ENCODE data around the gene ITIH2.
"Not testable (repeated sequence)": the region's sequence is repeated elsewhere in the genome, so short reads cannot be mapped to it uniquely, and the experiment has no call there.

ITIH2 gene

GRCh38 chr10:7756360-7756992 is 53.4 kb downstream of the ITIH2 start:
- H3K4me3 ChIP-seq (ENCODE audit: low read length), result no peak overlapping the region
- no peak overlapping the region for H3K9ac ChIP-seq (ENCODE audit: low read depth, low read length)
- no peaks in the 10 kb centered on the region for H3K4me1 ChIP-seq (ENCODE audit: insufficient read depth, low read length)
- H3K36me3 ChIP-seq (ENCODE audit: insufficient read depth, low read depth, low read length), result peaks cover 86% of the 10 kb centered on the region
- no peak overlapping the region for H3K27ac ChIP-seq (ENCODE audit: low read length)
- H3K9me3 ChIP-seq (ENCODE audit: insufficient read depth, low read depth, low read length), result 0 out of 2 replicates have a peak, but pooled peaks cover 4% of the 10 kb centered on the region
- no peaks in the 10 kb centered on the region for H3K27me3 ChIP-seq (ENCODE audit: insufficient read depth, low read length)

DNA sequence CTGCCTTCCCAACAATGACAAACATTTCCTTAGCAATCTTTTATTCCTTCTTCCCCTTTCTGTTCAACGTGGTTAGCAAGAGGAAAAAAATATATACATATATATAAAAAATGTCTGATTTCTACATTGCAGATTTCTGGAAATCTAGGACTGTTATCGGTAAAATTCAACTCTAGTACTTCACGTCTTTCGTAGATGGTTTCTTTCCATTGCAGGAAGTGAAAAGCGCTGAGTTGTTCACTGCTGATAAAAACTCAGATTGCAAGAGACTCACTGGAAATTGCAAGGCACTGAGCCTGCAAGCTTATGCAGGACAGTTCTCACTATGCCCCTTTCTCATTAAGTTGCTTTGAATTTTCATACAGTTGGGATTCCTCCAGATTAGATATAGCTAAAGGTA is 60.8 kb downstream of the ITIH2 start:
- peaks cover 95% of the 10 kb centered on the region for H3K36me3 ChIP-seq (ENCODE audit: insufficient read depth, low read depth, low read length)

GRCh38 chr10:7766241-7766640 is 63.1 kb downstream of the ITIH2 start:
- H3K27ac ChIP-seq (ENCODE audit: low read length), result no peak overlapping the region
- no peak overlapping the region for H3K9ac ChIP-seq (ENCODE audit: low read depth, low read length)
- no peak overlapping the region for H3K4me3 ChIP-seq (ENCODE audit: low read length)
- H3K27me3 ChIP-seq (ENCODE audit: insufficient read depth, low read length), result no peaks in the 10 kb centered on the region
- H3K36me3 ChIP-seq (ENCODE audit: insufficient read depth, low read depth, low read length), result peaks cover 93% of the 10 kb centered on the region
- H3K9me3 ChIP-seq (ENCODE audit: insufficient read depth, low read depth, low read length), result no peaks in the 10 kb centered on the region
- H3K4me1 ChIP-seq (ENCODE audit: insufficient read depth, low read length), result no peaks in the 10 kb centered on the region

More for the DNA sequence above, 60.8 kb downstream of the ITIH2 start:
- Histone ChIP-seq H3K27me3 (ENCODE audit: insufficient read depth, low read length) (no peaks in the 10 kb centered on the region), H3K4me1 (ENCODE audit: insufficient read depth, low read length) (no peaks in the 10 kb centered on the region), H3K27ac (ENCODE audit: low read length) (no peak overlapping the region), H3K4me3 (ENCODE audit: low read length) (no peak overlapping the region), H3K9ac (ENCODE audit: low read depth, low read length) (no peak overlapping the region), H3K9me3 (ENCODE audit: insufficient read depth, low read depth, low read length) (no peaks in the 10 kb centered on the region)

DNA sequence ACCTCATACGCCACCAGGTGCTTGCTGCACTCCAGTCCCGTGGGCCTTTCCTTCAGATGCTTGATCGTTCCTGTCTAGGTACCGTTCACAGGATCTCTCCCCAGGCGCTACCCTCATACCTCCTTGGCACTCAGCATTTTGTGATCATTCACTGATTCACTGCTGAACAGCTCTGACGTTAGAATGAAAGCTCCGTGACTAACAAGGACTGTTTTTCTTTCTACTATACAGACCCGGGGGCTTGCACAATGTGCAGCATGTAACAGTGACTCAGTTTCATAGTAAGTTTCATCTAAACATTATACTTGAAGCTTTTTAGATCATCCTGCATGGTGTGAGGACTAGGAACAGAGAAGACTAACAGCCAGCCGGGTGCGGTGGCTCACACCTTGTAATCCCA is 64.1 kb downstream of the ITIH2 start:
- peaks cover 90% of the 10 kb centered on the region for H3K36me3 ChIP-seq (ENCODE audit: insufficient read depth, low read depth, low read length)

DNA sequence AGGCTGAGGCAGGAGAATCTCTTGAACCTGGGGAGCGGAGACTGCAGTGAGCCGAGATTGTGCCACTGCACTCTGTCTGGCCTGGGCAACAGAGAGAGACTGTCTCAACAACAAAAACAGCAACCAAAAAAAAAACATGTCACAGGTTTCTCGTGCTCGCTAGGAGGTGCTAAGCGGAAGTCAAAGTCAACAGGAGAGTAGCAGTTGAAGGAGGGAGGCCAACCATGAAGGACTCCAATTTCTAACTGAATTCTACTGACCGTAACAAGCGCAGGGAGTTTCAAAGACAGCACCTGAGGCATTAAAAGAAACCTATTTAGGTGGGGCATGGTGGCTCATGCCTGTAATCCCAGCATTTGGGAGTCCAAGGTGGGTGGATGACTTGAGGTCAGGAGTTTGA is 65.3 kb downstream of the ITIH2 start:
- Histone ChIP-seq H3K4me3 (ENCODE audit: low read length) (no peak overlapping the region), H3K9me3 (ENCODE audit: insufficient read depth, low read depth, low read length) (no peaks in the 10 kb centered on the region), H3K4me1 (ENCODE audit: insufficient read depth, low read length) (no peaks in the 10 kb centered on the region), H3K9ac (ENCODE audit: low read depth, low read length) (no peak overlapping the region), H3K27me3 (ENCODE audit: insufficient read depth, low read length) (no peaks in the 10 kb centered on the region), H3K36me3 (ENCODE audit: insufficient read depth, low read depth, low read length) (peaks cover 89% of the 10 kb centered on the region), H3K27ac (ENCODE audit: low read length) (no peak overlapping the region)

More for the DNA sequence above, 64.1 kb downstream of the ITIH2 start:
- Histone ChIP-seq H3K9me3 (ENCODE audit: insufficient read depth, low read depth, low read length) (no peaks in the 10 kb centered on the region), H3K4me3 (ENCODE audit: low read length) (no peak overlapping the region), H3K4me1 (ENCODE audit: insufficient read depth, low read length) (no peaks in the 10 kb centered on the region), H3K9ac (ENCODE audit: low read depth, low read length) (no peak overlapping the region), H3K27me3 (ENCODE audit: insufficient read depth, low read length) (no peaks in the 10 kb centered on the region), H3K27ac (ENCODE audit: low read length) (no peak overlapping the region)

GRCh38 chr10:7773845-7774801 is 71.0 kb downstream of the ITIH2 start:
- no peak overlapping the region for H3K27ac ChIP-seq (ENCODE audit: low read length)
- H3K9me3 ChIP-seq (ENCODE audit: insufficient read depth, low read depth, low read length), result no peaks in the 10 kb centered on the region
- H3K4me3 ChIP-seq (ENCODE audit: low read length), result no peak overlapping the region
- H3K9ac ChIP-seq (ENCODE audit: low read depth, low read length), result no peak overlapping the region
- H3K36me3 ChIP-seq (ENCODE audit: insufficient read depth, low read depth, low read length), result peaks cover 84% of the 10 kb centered on the region
- no peaks in the 10 kb centered on the region for H3K4me1 ChIP-seq (ENCODE audit: insufficient read depth, low read length)
- H3K27me3 ChIP-seq (ENCODE audit: insufficient read depth, low read length), result no peaks in the 10 kb centered on the region

DNA sequence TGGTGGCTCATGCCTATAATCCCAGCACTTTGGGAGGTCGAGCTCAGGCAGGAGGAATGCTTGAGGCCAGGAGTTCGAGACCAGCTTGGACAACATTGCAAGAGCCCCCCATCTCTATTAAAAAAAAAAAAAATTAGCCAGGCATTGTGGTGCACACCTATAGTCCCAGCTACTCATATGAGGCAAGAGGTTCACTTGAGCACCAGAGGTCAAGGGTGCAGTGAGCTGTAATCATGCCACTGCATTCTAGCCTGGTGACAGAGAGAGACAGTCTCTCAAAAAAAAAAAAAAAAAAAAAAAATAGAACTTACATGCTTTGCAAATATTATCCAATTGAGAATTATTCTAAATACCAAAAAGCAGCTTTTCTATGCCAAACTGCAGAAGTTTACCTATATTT is 73.7 kb downstream of the ITIH2 start:
- Histone ChIP-seq H3K4me3 (ENCODE audit: low read length) (no peak overlapping the region), H3K9ac (ENCODE audit: low read depth, low read length) (no peak overlapping the region), H3K27me3 (ENCODE audit: insufficient read depth, low read length) (no peaks in the 10 kb centered on the region), H3K9me3 (ENCODE audit: insufficient read depth, low read depth, low read length) (no peaks in the 10 kb centered on the region), H3K27ac (ENCODE audit: low read length) (no peak overlapping the region), H3K4me1 (ENCODE audit: insufficient read depth, low read length) (no peaks in the 10 kb centered on the region), H3K36me3 (ENCODE audit: insufficient read depth, low read depth, low read length) (peaks cover 88% of the 10 kb centered on the region)

- not testable (repeated sequence) for H3K27ac ChIP-seq (ENCODE audit: low read length); H3K9me3 ChIP-seq (ENCODE audit: insufficient read depth, low read depth, low read length); H3K9ac ChIP-seq (ENCODE audit: low read depth, low read length); H3K4me1 ChIP-seq (ENCODE audit: insufficient read depth, low read length); H3K4me3 ChIP-seq (ENCODE audit: low read length); H3K27me3 ChIP-seq (ENCODE audit: insufficient read depth, low read length)
- peaks cover 49% of the 10 kb centered on the region for H3K36me3 ChIP-seq (ENCODE audit: insufficient read depth, low read depth, low read length)
These were observed 79.1 kb downstream of the ITIH2 start for GRCh38 chr10:7782194-7782593.

- no peak overlapping the region for H3K27ac ChIP-seq (ENCODE audit: low read length)
- H3K9ac ChIP-seq (ENCODE audit: low read depth, low read length), result peak overlapping the region; percentile 94; the same call in 1 of the 2 replicates
- peak overlapping the region; percentile 99 for H3K4me3 ChIP-seq (ENCODE audit: low read length)
- no peaks in the 10 kb centered on the region for H3K27me3 ChIP-seq (ENCODE audit: insufficient read depth, low read length)
- peaks cover 3% of the 10 kb centered on the region; the same call in 1 of the 2 replicates for H3K4me1 ChIP-seq (ENCODE audit: insufficient read depth, low read length)
- no peaks in the 10 kb centered on the region for H3K9me3 ChIP-seq (ENCODE audit: insufficient read depth, low read depth, low read length)
- peaks cover 12% of the 10 kb centered on the region for H3K36me3 ChIP-seq (ENCODE audit: insufficient read depth, low read depth, low read length)
These were observed 83.3 kb downstream of the ITIH2 start for GRCh38 chr10:7786430-7786829.

DNA sequence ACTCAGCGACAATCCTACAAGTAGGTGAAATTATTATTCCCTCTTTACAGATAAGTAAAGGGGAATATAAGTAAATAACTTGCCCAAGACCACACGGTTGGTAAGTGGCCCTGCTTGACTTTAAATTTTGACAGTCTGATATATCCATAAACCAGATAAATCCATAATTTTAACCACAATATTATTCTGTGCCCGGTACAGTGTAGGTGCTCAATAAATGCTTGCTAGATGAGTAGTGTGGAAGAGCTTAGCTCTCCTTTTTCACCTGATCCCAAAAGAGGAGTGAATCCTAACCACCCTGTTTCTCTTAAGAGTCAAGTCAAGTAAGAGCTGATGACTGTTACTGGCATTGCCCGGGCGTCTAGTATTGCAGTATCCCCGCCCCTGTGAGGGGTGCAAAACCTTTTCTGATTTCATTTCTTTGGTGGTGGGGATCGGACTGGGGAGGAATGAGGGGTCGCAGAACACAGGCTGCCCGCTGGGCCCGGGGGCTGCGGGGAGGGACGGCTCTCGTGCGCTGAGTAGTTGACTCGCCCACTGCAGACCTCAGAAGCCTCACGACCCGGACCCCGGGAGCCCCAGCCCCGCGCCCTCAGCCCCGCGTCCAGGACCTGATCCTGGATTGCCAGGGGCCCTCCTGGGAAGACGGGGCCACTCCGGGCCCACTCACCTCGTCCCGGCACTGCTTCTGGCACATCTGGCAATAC is 84.2 kb downstream of the ITIH2 start:
- Histone ChIP-seq H3K36me3 (ENCODE audit: insufficient read depth, low read depth, low read length) (peaks cover 18% of the 10 kb centered on the region), H3K27ac (ENCODE audit: low read length) (no peak overlapping the region), H3K27me3 (ENCODE audit: insufficient read depth, low read length) (no peaks in the 10 kb centered on the region), H3K4me3 (ENCODE audit: low read length) (peak overlapping the region; percentile 99), H3K9me3 (ENCODE audit: insufficient read depth, low read depth, low read length) (no peaks in the 10 kb centered on the region), H3K4me1 (ENCODE audit: insufficient read depth, low read length) (peaks cover 3% of the 10 kb centered on the region; the same call in 1 of the 2 replicates), H3K9ac (ENCODE audit: low read depth, low read length) (peak overlapping the region; percentile 94)

DNA sequence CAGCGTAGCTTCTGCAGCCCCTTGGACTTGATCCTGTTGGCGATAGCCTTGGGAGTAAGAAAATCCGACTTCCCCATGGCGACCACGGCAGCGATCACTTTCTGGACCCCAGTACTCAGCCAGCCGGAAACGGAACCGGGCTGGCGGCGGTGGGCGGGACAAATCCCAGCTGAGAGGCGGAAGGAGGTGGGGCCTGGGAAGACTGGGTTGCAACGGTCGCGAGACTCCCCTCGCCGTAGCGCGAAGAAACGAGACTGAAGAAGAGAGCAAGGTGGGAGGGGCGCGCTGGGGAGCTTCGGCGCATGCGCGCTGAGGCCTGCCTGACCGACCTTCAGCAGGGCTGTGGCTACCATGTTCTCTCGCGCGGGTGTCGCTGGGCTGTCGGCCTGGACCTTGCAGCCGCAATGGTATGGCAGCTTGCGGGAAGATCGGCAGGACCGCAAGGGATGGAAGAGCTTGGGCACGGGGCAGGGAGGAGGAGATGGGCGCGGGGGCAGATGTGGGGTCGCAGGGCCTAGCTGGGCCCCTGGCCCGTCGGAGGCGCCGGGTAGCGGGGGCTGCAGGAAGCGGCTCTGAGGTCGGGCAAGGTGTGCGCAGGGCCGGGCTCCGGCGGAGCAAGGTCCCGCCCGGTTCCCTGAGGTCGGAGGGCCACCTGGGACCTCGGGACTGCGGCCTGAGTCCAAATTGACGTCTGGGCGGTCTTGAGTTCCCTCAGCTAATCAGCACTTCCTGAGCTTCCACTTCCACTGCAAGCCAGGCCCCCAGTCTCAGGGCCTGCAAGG is 84.9 kb downstream of the ITIH2 start, which contains the start of the genes ATP5F1C and KIN:
TSS of gene ATP5F1C (plus strand) at position 321 of the 782 bp plus-strand sequence. CDS start at position 352, 31 bp downstream.
TSS of gene KIN (minus strand) at position 137 of the 782 bp plus-strand sequence. CDS start at position 77, 60 bp downstream.
- Histone ChIP-seq H3K27ac (ENCODE audit: low read length) (peak within 1 kb of the TSS; percentile 85), H3K27me3 (ENCODE audit: insufficient read depth, low read length) (no peaks in the 10 kb centered on the region), H3K9ac (ENCODE audit: low read depth, low read length) (peak within 1 kb of the TSS; percentile 94), H3K36me3 (ENCODE audit: insufficient read depth, low read depth, low read length) (peaks cover 24% of the 10 kb centered on the region), H3K4me3 (ENCODE audit: low read length) (peak within 1 kb of the TSS; percentile 99), H3K9me3 (ENCODE audit: insufficient read depth, low read depth, low read length) (no peaks in the 10 kb centered on the region), H3K4me1 (ENCODE audit: insufficient read depth, low read length) (peaks cover 3% of the 10 kb centered on the region; the same call in 1 of the 2 replicates)
